ENCODE measurements around the gene ADAM19. TPM values are rescaled to one million over a fixed set of nuclear protein-coding genes. Genes with fewer than 3 reads are reported as not detected.

ADAM19 gene
- total and polyA plus RNA-seq, 2 donors from 2014 or later, result 0.88 to 9.2 TPM

DNA sequence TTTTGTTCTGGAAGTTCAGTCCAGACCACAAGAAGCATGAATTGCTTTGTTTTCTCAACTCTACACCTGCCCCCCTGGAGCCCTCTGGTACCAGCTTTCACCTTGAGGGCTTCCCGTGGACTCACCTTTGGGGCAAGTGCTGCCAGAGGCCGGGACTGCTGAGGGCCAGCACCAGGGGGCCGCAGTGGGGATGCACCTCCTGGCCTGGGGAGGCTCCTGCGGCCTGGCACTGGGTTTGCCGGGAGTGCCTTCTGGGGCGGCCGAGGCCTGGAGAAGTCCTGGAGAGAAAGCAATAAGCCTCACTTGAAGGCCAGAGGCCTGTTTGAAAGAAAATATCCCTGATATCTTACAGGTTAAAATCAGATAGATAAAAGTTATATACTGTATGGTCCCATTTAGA is 93.9 kb downstream of the ADAM19 start:
- H3K4me1 ChIP-seq (ENCODE audit: control insufficient read depth in 2 of 3, insufficient read depth in 2 of 3, low read depth in 1 of 3, low read length in 3 of 3), result no peaks in the 10 kb centered on the region
- intact Hi-C loops (cut with DNase I), result no loop called here
- H3K9ac ChIP-seq (ENCODE audit: low read length in 3 of 3), result no peak overlapping the region
- H3K36me3 ChIP-seq (ENCODE audit: control insufficient read depth in 2 of 3, insufficient read depth in 3 of 3, low read length in 3 of 3), result no peaks in the 10 kb centered on the region
- TF ChIP-seq CTCF (IDR thresholded peaks at IDR 0.05; ENCODE audit: borderline replicate concordance, extremely low read depth, insufficient read depth), result no peak
- no peak overlapping the region for H3K4me3 ChIP-seq (ENCODE audit: low read length in 3 of 3)
- DNase-seq (no peak), FAIRE-seq (no peak)
- H3K9me3 ChIP-seq (ENCODE audit: control insufficient read depth in 2 of 3, insufficient read depth in 1 of 3, low read length in 3 of 3), result no peaks in the 10 kb centered on the region
- H3K27ac ChIP-seq (ENCODE audit: low read depth in 2 of 2, low read length in 2 of 2), result no peak overlapping the region
- H3K27me3 ChIP-seq (ENCODE audit: control insufficient read depth, insufficient read depth, low read length), result no peaks in the 10 kb centered on the region

- no peak for DNase-seq
- no peak for TF ChIP-seq CTCF (IDR thresholded peaks at IDR 0.05; ENCODE audit: borderline replicate concordance, extremely low read depth, insufficient read depth)
- no peak for FAIRE-seq
These were observed 94.3 kb downstream of the ADAM19 start for GRCh38 chr5:157481265-157481664.

GRCh38 chr5:157479612-157480510 is 95.7 kb downstream of the ADAM19 start:
- Histone ChIP-seq H3K36me3 (ENCODE audit: control insufficient read depth in 2 of 3, insufficient read depth in 3 of 3, low read length in 3 of 3) (no peaks in the 10 kb centered on the region), H3K4me3 (ENCODE audit: low read length in 3 of 3) (no peak overlapping the region), H3K9me3 (ENCODE audit: control insufficient read depth in 2 of 3, insufficient read depth in 1 of 3, low read length in 3 of 3) (no peaks in the 10 kb centered on the region), H3K27ac (ENCODE audit: low read depth in 2 of 2, low read length in 2 of 2) (no peak overlapping the region), H3K4me1 (ENCODE audit: control insufficient read depth in 2 of 3, insufficient read depth in 2 of 3, low read depth in 1 of 3, low read length in 3 of 3) (no peaks in the 10 kb centered on the region), H3K9ac (ENCODE audit: low read length in 3 of 3) (no peak overlapping the region), H3K27me3 (ENCODE audit: control insufficient read depth, insufficient read depth, low read length) (no peaks in the 10 kb centered on the region)
- intact Hi-C loops (cut with DNase I), result no loop called here
- FAIRE-seq (no peak), DNase-seq (no peak)
- TF ChIP-seq CTCF (IDR thresholded peaks at IDR 0.05; ENCODE audit: borderline replicate concordance, extremely low read depth, insufficient read depth), result no peak

More at GRCh38 chr5:157481265-157481664, 94.3 kb downstream of the ADAM19 start:
- no peak overlapping the region for H3K9ac ChIP-seq (ENCODE audit: low read length in 3 of 3)
- H3K27me3 ChIP-seq (ENCODE audit: control insufficient read depth, insufficient read depth, low read length), result no peaks in the 10 kb centered on the region
- intact Hi-C loops (cut with DNase I), result no loop called here
- H3K9me3 ChIP-seq (ENCODE audit: control insufficient read depth in 2 of 3, insufficient read depth in 1 of 3, low read length in 3 of 3), result no peaks in the 10 kb centered on the region
- H3K4me3 ChIP-seq (ENCODE audit: low read length in 3 of 3), result no peak overlapping the region
- no peaks in the 10 kb centered on the region for H3K4me1 ChIP-seq (ENCODE audit: control insufficient read depth in 2 of 3, insufficient read depth in 2 of 3, low read depth in 1 of 3, low read length in 3 of 3)
- no peaks in the 10 kb centered on the region for H3K36me3 ChIP-seq (ENCODE audit: control insufficient read depth in 2 of 3, insufficient read depth in 3 of 3, low read length in 3 of 3)
- no peak overlapping the region for H3K27ac ChIP-seq (ENCODE audit: low read depth in 2 of 2, low read length in 2 of 2)
